ENCODE results near the gene INPP5F.

- TF ChIP-seq CTCF (IDR thresholded peaks at IDR 0.05) (no peak), POLR2A (IDR thresholded peaks at IDR 0.05) (no peak)
Measured at GRCh38 chr10:119863951-119864565, 138.2 kb downstream of the INPP5F start.

Data from right lobe of liver (tissue), 4 donors.